Neural cell (in vitro differentiated cells): Measurements from ENCODE around the gene RCAN1. TPM values are rescaled to one million over a fixed set of nuclear protein-coding genes. Genes with fewer than 3 reads are reported as not detected.

ENCODE experiments used
- H2AFZ ChIP-seq: fragments of 200-600, 300-800 bp; sonication (generic), shearing (Covaris generic); 2 replicates; pipeline ENCODE4 v1.6.0; 2014; ENCODE audit warnings: low read depth, mild to moderate bottlenecking, antibody characterized with exemption, low read length, moderate library complexity
- H3F3A ChIP-seq: fragments of 200-600 bp; shearing (Covaris generic); 2 replicates; pipeline ENCODE4 v1.6.1; 2016; ENCODE audit warnings: mild to moderate bottlenecking, moderate library complexity, mixed read lengths, antibody characterized with exemption, low read length; ENCODE audit not compliant: insufficient read depth, poor library complexity, severe bottlenecking
- H3K27ac ChIP-seq: fragments of 200-600, 300-800 bp; sonication (generic), shearing (Covaris generic); 2 replicates; pipeline ENCODE4 v1.5.1; 2014; ENCODE audit warnings: mild to moderate bottlenecking, low read length, moderate library complexity
- H3K27me3 ChIP-seq: fragments of 300-800, 200-600 bp; sonication (generic), shearing (Covaris generic); 2 replicates; pipeline ENCODE4 v1.6.0; 2014; ENCODE audit warnings: mild to moderate bottlenecking, low read depth, low read length, moderate library complexity; ENCODE audit not compliant: insufficient read depth
- H3K36me3 ChIP-seq: fragments of 300-800, 200-600 bp; sonication (generic), shearing (Covaris generic); 2 replicates; pipeline ENCODE4 v1.5.1; 2014; ENCODE audit warnings: mild to moderate bottlenecking, antibody characterized with exemption, low read length, moderate library complexity; ENCODE audit not compliant: insufficient read depth
- H3K4me2 ChIP-seq: fragments of 300-800, 200-600 bp; sonication (generic), shearing (Covaris generic); 2 replicates; pipeline ENCODE4 v1.6.0; 2014; ENCODE audit warnings: mild to moderate bottlenecking, low read length
- H3K4me3 ChIP-seq: fragments of 300-800, 200-600 bp; sonication (generic), shearing (Covaris generic); 2 replicates; pipeline ENCODE4 v1.5.1; 2014; ENCODE audit warnings: mild to moderate bottlenecking, low read length, moderate library complexity
- H3K79me2 ChIP-seq: fragments of 200-600 bp; shearing (Covaris generic); replicated peaks from 2 replicates; pipeline ENCODE4 v1.6.0; 2014; ENCODE audit warnings: mild to moderate bottlenecking, low read length, moderate library complexity; ENCODE audit not compliant: insufficient read depth
- H3K9ac ChIP-seq: fragments of 300-800, 200-600 bp; sonication (generic), shearing (Covaris generic); 2 replicates; pipeline ENCODE4 v1.6.1; 2016; ENCODE audit warnings: mild to moderate bottlenecking, low read length, mixed read lengths
- H3K9me2 ChIP-seq: fragments of 200-600 bp; shearing (Covaris generic); 2 replicates; pipeline ENCODE4 v1.6.1; 2016; ENCODE audit warnings: mild to moderate bottlenecking, low read length, mixed read lengths; ENCODE audit not compliant: insufficient read depth
- H3K9me3 ChIP-seq: fragments of 200-600, 300-800 bp; sonication (generic), shearing (Covaris generic); 2 replicates; pipeline ENCODE4 v1.6.1; 2016; ENCODE audit warnings: mild to moderate bottlenecking, mixed run types, low read length, moderate library complexity, mixed read lengths
- H4K20me1 ChIP-seq: fragments of 200-600 bp; shearing (Covaris generic); 2 replicates; pipeline ENCODE4 v1.6.1; 2016; ENCODE audit warnings: mild to moderate bottlenecking, mixed run types; ENCODE audit not compliant: insufficient read depth
- CTCF ChIP-seq: fragments of 450-650 bp; IDR thresholded peaks from 2 replicates; pipeline ENCODE4 v1.5.1; 2014; ENCODE audit warnings: antibody characterized with exemption, mild to moderate bottlenecking, moderate library complexity; ENCODE audit not compliant: poor library complexity, severe bottlenecking
- EP300 ChIP-seq: fragments of 450-650 bp; conservative IDR thresholded peaks from 2 replicates; pipeline ENCODE4 v1.6.1; 2014; ENCODE audit warnings: antibody characterized with exemption, mild to moderate bottlenecking, moderate library complexity; ENCODE audit not compliant: poor library complexity, severe bottlenecking
- EZH2 ChIP-seq: fragments of 200-600, 300-800 bp; shearing (Covaris generic), sonication (generic); IDR thresholded peaks from 2 replicates; pipeline ENCODE4 v1.6.1; 2014; ENCODE audit warnings: antibody characterized with exemption, low read length, borderline replicate concordance, mild to moderate bottlenecking; ENCODE audit not compliant: insufficient read depth, poor library complexity, severe bottlenecking
- MXI1 ChIP-seq: fragments of 450-650 bp; conservative IDR thresholded peaks from 2 replicates; pipeline ENCODE4 v1.6.1; 2014; ENCODE audit warnings: antibody characterized with exemption, mild to moderate bottlenecking; ENCODE audit not compliant: poor library complexity, severe bottlenecking
- POLR2AphosphoS5 ChIP-seq: IDR thresholded peaks from 2 replicates; pipeline ENCODE4 v1.6.1; 2012
- RAD21 ChIP-seq: fragments of 450-650 bp; conservative IDR thresholded peaks from 2 replicates; pipeline ENCODE4 v1.6.1; 2014; ENCODE audit warnings: antibody characterized with exemption, mild to moderate bottlenecking, moderate library complexity
- SMC3 ChIP-seq: fragments of 450-650 bp; conservative IDR thresholded peaks from 2 replicates; pipeline ENCODE4 v1.6.1; 2014; ENCODE audit warnings: antibody characterized with exemption, mild to moderate bottlenecking, moderate library complexity; ENCODE audit not compliant: poor library complexity
- TAF1 ChIP-seq: IDR thresholded peaks from 2 replicates; pipeline ENCODE4 v1.6.1; 2012; ENCODE audit warnings: low read depth
- polyA plus RNA-seq: library from polyadenylated mRNA; depleted of rRNA; stranded (reverse); fragments of >200 nt; gene quantifications from 2 replicates; pipeline ENCODE4 v1.2.3, GENCODE V29; 2014
- TF ChIP-seq, protein P1 (sequence below): IDR thresholded peaks from 2 replicates; pipeline ENCODE4 v1.6.1; 2012; ENCODE audit warnings: borderline replicate concordance

RCAN1 gene
- polyA plus RNA-seq, 1 donor from 2014 or later, result 46.0 TPM

- Histone ChIP-seq H3K36me3 (no peaks in the 10 kb centered on the region), H3K9ac (no peak overlapping the region), H3K27ac (no peak overlapping the region), H3K4me3 (no peak overlapping the region), H3K79me2 (no peaks in the 10 kb centered on the region), H3K4me2 (no peak overlapping the region), H4K20me1 (no peaks in the 10 kb centered on the region), H3F3A (no peaks in the 10 kb centered on the region), H3K9me3 (no peaks in the 10 kb centered on the region), H2AFZ (no peak overlapping the region), H3K27me3 (no peaks in the 10 kb centered on the region), H3K9me2 (no peaks in the 10 kb centered on the region)
- TF ChIP-seq POLR2AphosphoS5 (no peak), TAF1 (no peak), CTCF (no peak), SMC3 (no peak), EZH2 (no peak), RAD21 (no peak), EP300 (no peak)
- TF ChIP-seq, protein P1, sequence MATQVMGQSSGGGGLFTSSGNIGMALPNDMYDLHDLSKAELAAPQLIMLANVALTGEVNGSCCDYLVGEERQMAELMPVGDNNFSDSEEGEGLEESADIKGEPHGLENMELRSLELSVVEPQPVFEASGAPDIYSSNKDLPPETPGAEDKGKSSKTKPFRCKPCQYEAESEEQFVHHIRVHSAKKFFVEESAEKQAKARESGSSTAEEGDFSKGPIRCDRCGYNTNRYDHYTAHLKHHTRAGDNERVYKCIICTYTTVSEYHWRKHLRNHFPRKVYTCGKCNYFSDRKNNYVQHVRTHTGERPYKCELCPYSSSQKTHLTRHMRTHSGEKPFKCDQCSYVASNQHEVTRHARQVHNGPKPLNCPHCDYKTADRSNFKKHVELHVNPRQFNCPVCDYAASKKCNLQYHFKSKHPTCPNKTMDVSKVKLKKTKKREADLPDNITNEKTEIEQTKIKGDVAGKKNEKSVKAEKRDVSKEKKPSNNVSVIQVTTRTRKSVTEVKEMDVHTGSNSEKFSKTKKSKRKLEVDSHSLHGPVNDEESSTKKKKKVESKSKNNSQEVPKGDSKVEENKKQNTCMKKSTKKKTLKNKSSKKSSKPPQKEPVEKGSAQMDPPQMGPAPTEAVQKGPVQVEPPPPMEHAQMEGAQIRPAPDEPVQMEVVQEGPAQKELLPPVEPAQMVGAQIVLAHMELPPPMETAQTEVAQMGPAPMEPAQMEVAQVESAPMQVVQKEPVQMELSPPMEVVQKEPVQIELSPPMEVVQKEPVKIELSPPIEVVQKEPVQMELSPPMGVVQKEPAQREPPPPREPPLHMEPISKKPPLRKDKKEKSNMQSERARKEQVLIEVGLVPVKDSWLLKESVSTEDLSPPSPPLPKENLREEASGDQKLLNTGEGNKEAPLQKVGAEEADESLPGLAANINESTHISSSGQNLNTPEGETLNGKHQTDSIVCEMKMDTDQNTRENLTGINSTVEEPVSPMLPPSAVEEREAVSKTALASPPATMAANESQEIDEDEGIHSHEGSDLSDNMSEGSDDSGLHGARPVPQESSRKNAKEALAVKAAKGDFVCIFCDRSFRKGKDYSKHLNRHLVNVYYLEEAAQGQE, result no peak
Observed at GRCh38 chr21:34548781-34549376, 66.0 kb downstream of the RCAN1 start.

DNA sequence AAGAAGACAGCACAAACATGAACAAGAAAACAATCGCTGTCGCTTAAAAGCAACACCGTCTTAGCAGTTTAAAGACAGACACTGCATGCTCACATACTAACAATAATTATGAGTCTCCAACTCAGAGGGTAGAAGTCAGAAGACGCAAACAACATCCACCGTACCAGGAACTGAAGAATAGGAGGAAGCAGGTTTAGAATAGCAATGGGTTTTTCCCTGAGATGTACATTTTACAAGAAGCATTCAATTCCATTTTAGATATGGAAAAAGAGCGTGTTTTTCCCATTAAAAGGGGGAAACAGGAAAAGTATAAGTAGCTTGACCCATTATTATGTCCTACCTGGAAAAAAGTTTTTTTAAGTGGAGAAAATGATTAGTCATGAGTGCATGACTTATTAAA, 68.4 kb downstream of the RCAN1 start:
- no peaks in the 10 kb centered on the region for H4K20me1 ChIP-seq
- H3K36me3 ChIP-seq, result no peaks in the 10 kb centered on the region
- no peak overlapping the region for H3K27ac ChIP-seq
- H3K9ac ChIP-seq, result no peak overlapping the region
- no peaks in the 10 kb centered on the region for H3K9me3 ChIP-seq
- no peaks in the 10 kb centered on the region for H3K79me2 ChIP-seq
- H3K4me2 ChIP-seq, result no peak overlapping the region
- H3K9me2 ChIP-seq, result no peaks in the 10 kb centered on the region
- H3K4me3 ChIP-seq, result no peak overlapping the region
- H2AFZ ChIP-seq, result no peak overlapping the region
- TF ChIP-seq TAF1 (no peak), EP300 (no peak), RAD21 (no peak), CTCF (no peak), MXI1 (no peak), SMC3 (no peak), POLR2AphosphoS5 (no peak), EZH2 (no peak)
- TF ChIP-seq, protein P1, result no peak
- no peaks in the 10 kb centered on the region for H3F3A ChIP-seq
- no peaks in the 10 kb centered on the region for H3K27me3 ChIP-seq
